Dendritic cell treated with granulocyte-macrophage colony-stimulating factor and Interleukin-4, amounts not matched to agents 40 ng/mL and 50 ng/mL, for 4 days (primary cell): Measurements from ENCODE around the gene CD46.

Source experiments
- H3K27ac Mint-ChIP-seq: one replicate; pipeline ENCODE4 v1.8.0; 2022; ENCODE audit warnings: mild to moderate bottlenecking, mixed read lengths
- H3K27me3 Mint-ChIP-seq: one replicate; pipeline ENCODE4 v1.8.0; 2022; ENCODE audit warnings: mild to moderate bottlenecking, mixed read lengths
- H3K36me3 Mint-ChIP-seq: one replicate; pipeline ENCODE4 v1.8.0; 2022; ENCODE audit warnings: low read depth, mixed read lengths
- H3K4me1 Mint-ChIP-seq: one replicate; pipeline ENCODE4 v1.8.0; 2022; ENCODE audit warnings: low read depth, mixed read lengths
- H3K4me3 Mint-ChIP-seq: one replicate; pipeline ENCODE4 v1.8.0; 2022; ENCODE audit warnings: mild to moderate bottlenecking, moderate library complexity, mixed read lengths
- H3K9me3 Mint-ChIP-seq: one replicate; pipeline ENCODE4 v1.8.0; 2022; ENCODE audit warnings: mixed read lengths
- intact Hi-C: fragments of 100-400 bp; cut with micrococcal nuclease; formaldehyde crosslinking; loops from one replicate; pipeline ENCODE4 v1.15.0; 2022

The CD46 gene

DNA sequence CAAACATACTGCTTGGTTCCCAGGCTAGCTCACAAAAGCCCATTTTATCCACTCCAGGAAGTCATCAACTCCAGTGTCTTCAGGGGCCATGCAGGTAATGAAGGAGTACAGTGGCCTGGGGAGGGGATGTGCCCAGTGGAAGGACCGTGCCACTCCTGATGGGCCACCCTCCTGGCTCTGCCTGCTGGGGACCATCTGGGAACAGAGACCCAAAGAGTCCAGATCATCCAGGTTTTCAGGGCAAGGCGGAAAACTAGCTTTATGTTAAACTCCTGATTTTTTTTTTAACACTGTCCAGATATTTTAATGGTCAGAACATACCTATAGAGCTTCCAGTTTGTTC lies 75.6 kb downstream of the CD46 start:
- Mint-ChIP-seq H3K27ac (peak overlapping the region; percentile 95), H3K27me3 (no peaks in the 10 kb centered on the region), H3K36me3 (peaks cover 27% of the 10 kb centered on the region), H3K4me1 (peaks cover 97% of the 10 kb centered on the region), H3K4me3 (no peak overlapping the region), H3K9me3 (no peaks in the 10 kb centered on the region)
- intact Hi-C loops = loop anchor here (5.0 kb wide), 1 partner anchor 60 kb away; no protein-coding TSS in a partner anchor

DNA sequence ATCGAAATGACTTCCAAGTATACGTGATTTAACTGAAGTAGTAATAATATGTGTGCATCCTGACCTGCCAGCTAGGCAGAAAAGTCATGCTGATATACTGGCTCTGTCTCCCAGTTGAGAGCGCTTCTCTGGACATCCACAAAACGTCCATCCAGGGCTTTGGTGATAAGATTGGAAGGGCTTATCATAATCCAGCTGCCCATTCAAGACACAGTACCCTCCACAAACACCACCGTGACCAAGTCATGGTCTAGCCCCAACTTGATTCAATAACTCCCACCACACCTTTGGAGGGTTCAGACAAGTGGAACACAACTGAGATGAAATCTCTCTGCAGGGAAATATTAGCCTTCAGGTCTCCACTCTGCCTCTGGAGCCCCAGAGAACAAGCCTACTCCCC lies 76.2 kb downstream of the CD46 start:
- peaks cover 97% of the 10 kb centered on the region for H3K4me1 Mint-ChIP-seq
- intact Hi-C loops = loop anchor here (1.0 to 5.0 kb wide), 3 partner anchors 41 to 135 kb away; no protein-coding TSS in a partner anchor
- H3K9me3 Mint-ChIP-seq = no peaks in the 10 kb centered on the region
- peaks cover 21% of the 10 kb centered on the region for H3K36me3 Mint-ChIP-seq
- peak overlapping the region; percentile 95 for H3K27ac Mint-ChIP-seq
- peak overlapping the region; percentile 30 for H3K4me3 Mint-ChIP-seq
- no peaks in the 10 kb centered on the region for H3K27me3 Mint-ChIP-seq

DNA sequence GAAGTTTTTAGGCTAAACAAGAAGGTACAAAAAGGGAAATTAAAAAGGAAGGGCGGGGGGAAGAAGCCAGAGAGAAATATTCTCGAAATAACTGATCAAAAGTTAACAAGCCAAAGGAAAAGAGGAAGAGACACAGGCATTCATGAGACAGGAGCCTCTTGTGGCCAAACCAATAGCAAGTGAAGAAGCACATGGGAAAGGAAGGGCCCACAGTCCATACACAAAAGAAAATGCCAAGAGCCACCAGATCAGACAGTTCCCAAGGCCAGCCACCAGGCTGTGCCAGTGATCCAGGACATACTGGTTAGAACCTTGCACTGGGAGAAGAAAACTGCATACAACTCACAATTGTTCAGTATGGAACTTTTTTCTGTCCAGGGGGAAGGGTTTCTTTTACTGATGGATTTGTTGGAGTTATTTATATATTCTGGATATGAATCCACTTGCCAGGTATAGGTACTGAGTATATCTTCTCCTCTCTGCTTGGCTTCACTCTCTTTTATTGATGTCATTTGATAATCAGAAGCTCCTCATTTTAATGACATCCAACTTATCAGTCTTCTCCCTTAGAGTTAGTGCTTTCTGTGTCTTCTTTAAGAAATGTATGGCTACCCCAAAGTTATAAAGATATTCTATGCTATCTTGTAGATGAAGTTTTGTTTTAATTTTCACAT lies 76.8 kb downstream of the CD46 start:
- peak overlapping the region; percentile 30 for H3K4me3 Mint-ChIP-seq
- intact Hi-C loops = loop anchor here (1.0 to 5.0 kb wide), 3 partner anchors 41 to 135 kb away; no protein-coding TSS in a partner anchor
- peaks cover 15% of the 10 kb centered on the region for H3K36me3 Mint-ChIP-seq
- H3K4me1 Mint-ChIP-seq = peaks cover 97% of the 10 kb centered on the region
- H3K9me3 Mint-ChIP-seq = no peaks in the 10 kb centered on the region
- no peaks in the 10 kb centered on the region for H3K27me3 Mint-ChIP-seq
- peak overlapping the region; percentile 95 for H3K27ac Mint-ChIP-seq

DNA sequence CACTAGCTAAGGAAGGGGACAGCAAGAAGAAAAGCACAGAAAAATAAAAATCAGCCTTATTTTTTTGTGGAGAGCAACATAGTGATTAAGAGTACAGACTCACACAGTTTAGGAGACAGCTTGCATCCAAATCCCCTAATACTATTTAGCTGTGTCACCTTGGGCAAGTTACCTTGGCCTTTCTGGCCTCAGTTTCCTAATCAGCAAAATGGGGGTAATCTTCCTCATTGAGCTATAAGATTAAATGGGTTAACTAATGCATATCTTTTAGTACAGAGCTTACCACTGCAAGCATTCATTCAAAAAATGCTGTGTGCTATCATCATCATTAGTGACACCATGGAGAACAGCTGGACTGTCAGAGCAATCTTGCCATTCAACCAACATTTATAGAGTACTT lies 77.7 kb downstream of the CD46 start:
- no peaks in the 10 kb centered on the region for H3K9me3 Mint-ChIP-seq
- peaks cover 97% of the 10 kb centered on the region for H3K4me1 Mint-ChIP-seq
- intact Hi-C loops = loop anchor here (5.0 kb wide), 1 partner anchor 58 kb away; no protein-coding TSS in a partner anchor
- peaks cover 10% of the 10 kb centered on the region for H3K36me3 Mint-ChIP-seq
- no peaks in the 10 kb centered on the region for H3K27me3 Mint-ChIP-seq
- H3K4me3 Mint-ChIP-seq = no peak overlapping the region
- H3K27ac Mint-ChIP-seq = no peak overlapping the region

DNA sequence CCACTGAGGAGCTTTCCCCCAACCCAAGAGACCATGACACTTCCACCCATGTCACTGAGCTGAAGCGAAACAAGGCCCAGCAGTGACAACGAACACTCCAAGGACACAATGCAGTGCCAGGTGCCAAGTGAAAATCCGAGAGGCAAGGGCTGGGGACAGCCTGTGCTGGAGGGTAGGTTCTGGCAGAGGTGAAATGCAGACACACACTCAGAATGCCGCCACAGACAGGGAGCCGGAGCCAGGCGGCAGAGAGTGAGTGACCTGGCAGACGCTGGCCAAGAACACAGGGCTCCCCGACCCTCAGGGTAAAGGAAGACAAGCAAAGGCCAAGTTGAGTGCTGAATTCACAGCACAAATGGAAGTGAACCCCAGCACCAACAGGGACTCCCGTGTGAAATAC lies 78.9 kb downstream of the CD46 start:
- Mint-ChIP-seq H3K36me3 (peaks cover 22% of the 10 kb centered on the region), H3K4me1 (peaks cover 95% of the 10 kb centered on the region), H3K27ac (peak overlapping the region; percentile 71), H3K4me3 (no peak overlapping the region), H3K9me3 (no peaks in the 10 kb centered on the region), H3K27me3 (no peaks in the 10 kb centered on the region)
- intact Hi-C loops = no loop called here

DNA sequence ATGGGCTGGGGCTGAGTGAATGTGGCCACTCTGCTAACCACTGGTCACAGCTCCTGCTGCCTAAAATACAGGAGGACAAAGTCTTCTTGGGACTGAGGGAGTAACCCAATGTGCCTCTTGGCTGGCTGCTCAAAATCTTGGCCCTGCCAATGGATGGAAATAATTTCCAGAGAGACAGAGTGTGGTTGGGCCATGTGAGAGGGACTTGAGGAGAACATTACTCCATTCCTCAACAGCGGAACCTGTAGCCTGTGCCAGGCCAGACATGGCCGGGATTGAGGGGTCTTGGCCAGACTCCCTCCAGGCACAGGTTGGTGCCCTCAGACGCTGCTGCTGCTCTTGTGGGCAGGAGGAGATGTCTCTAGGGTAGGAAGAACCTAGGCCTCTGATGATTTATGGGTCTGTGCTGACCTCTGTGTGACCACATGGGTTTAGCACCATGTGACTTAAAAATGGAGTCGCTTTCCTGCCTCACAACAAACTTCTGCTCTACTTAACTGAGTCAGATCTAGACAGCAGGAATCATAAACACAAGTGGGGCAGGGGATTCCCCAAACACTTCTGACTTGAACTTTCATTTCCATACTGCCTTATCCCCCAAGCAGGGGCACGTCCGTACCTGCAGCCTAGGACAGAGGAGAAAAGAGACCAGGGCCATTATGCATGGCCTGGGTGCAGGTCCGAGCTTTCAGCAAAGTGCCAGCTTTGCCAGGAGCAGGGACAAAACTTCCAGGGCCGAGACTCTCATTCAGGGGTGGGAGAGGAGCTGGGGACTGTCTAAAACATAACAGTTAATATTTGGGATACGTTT lies 79.9 kb downstream of the CD46 start:
- no peaks in the 10 kb centered on the region for H3K9me3 Mint-ChIP-seq
- intact Hi-C loops = loop anchor here (2.0 kb wide), 1 partner anchor 17 kb away; no protein-coding TSS in a partner anchor
- H3K4me1 Mint-ChIP-seq = peaks cover 91% of the 10 kb centered on the region
- peaks cover 32% of the 10 kb centered on the region for H3K36me3 Mint-ChIP-seq
- H3K27me3 Mint-ChIP-seq = no peaks in the 10 kb centered on the region
- peak overlapping the region; percentile 75 for H3K27ac Mint-ChIP-seq
- peak overlapping the region; percentile 1 for H3K4me3 Mint-ChIP-seq

DNA sequence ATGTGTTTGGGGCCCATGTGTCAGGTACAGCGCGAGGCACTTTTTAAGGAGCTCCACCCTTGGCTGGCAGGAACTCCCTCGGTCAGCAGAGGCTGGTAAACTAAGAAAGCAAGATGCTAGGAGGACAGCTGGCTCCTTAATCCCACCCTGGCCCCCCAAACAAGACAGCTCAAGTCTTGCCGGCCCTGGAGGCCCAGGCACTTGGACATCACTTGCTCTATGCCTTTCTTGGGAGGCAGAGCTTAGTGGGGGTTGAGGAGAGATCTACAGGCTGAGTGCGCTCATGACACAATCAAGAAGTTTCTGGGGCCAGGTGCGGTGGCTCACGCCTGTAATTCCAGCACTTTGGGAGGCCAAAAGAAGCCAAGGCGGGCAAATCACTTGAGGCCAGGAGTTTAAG lies 80.9 kb downstream of the CD46 start:
- no peaks in the 10 kb centered on the region for H3K9me3 Mint-ChIP-seq
- intact Hi-C loops = loop anchor here (2.0 kb wide), 1 partner anchor 16 kb away; no protein-coding TSS in a partner anchor
- H3K4me3 Mint-ChIP-seq = no peak overlapping the region
- H3K27ac Mint-ChIP-seq = peak overlapping the region; percentile 75
- peaks cover 38% of the 10 kb centered on the region for H3K36me3 Mint-ChIP-seq
- peaks cover 86% of the 10 kb centered on the region for H3K4me1 Mint-ChIP-seq
- H3K27me3 Mint-ChIP-seq = no peaks in the 10 kb centered on the region

DNA sequence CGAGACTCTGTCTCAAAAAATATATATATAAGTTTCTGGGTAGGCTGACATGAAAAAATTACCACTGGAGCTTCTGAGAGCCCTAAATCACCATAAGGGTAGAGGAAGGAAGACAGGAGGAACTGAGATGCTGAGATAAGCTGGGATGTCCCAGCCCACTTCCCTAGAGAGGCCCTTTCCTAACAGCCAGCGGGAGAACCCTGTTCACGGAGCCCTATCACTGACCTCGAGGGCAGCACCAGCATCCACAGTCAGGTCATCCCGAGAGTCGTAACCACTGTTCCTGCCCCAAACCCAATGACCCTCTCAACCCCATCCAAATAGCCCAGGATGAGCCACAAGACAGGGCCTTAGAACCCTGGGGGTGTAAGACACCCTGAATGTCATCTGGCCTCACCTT lies 81.5 kb downstream of the CD46 start:
- intact Hi-C loops = loop anchor here (2.0 kb wide), 1 partner anchor 15 kb away; no protein-coding TSS in a partner anchor
- H3K27ac Mint-ChIP-seq = peak overlapping the region; percentile 75
- H3K4me1 Mint-ChIP-seq = peaks cover 86% of the 10 kb centered on the region
- peaks cover 44% of the 10 kb centered on the region for H3K36me3 Mint-ChIP-seq
- no peaks in the 10 kb centered on the region for H3K9me3 Mint-ChIP-seq
- H3K4me3 Mint-ChIP-seq = no peak overlapping the region
- no peaks in the 10 kb centered on the region for H3K27me3 Mint-ChIP-seq

DNA sequence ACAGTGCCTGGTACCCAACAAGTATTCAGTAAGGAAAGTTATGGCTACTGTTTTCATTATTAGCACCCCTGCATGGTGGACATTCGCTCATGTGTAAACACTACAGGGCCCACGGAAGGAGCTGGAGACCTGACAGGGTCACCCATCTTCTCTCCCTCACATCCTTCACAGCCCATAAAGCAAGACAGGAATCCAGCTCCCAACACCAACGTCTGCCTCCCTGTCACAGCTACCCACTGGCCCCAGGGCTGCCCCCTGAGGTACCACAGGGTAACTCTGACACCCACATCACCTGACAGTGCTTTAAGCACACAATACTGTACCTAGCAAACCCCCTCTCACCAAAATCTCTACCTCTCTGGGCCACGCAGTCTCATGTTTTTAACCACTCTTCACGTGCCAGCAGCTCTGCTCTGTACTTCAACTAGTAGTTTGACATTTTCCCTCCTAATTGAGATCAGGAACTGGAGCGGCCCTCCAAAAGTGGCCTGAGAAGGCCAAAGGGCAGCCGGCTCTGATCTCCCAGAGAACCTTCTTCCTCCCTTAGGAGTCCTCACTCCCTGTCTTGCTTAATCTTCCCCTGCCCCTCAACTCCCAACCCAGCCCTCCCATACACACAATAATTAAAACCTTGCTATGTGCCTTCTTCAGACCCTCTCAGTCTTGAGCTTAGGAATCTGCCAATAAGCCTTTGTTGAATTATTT lies 82.3 kb downstream of the CD46 start:
- Mint-ChIP-seq H3K4me3 (no peak overlapping the region), H3K27me3 (no peaks in the 10 kb centered on the region), H3K4me1 (peaks cover 86% of the 10 kb centered on the region), H3K27ac (peak overlapping the region; percentile 31), H3K9me3 (no peaks in the 10 kb centered on the region), H3K36me3 (peaks cover 51% of the 10 kb centered on the region)
- intact Hi-C loops = loop anchor here (2.0 kb wide), 1 partner anchor 15 kb away; no protein-coding TSS in a partner anchor

DNA sequence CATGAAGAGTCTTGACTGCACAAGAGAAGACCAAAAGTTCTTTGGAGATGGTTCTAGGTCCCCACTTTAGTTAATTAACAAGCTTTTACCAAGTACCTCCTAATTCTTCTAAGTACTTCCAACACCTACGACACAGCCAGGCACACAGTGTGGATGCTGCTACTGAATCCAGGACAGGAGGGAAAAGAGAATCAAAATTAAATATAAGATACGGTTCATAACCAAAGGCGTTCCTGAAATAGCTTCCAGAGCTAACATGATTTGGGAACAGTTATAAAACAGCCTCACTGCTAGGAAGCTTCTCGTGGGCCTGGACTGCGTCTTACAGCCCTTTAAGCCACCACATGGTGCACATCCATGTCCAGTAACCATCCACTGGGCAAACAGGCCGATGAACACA lies 84.1 kb downstream of the CD46 start:
- Mint-ChIP-seq H3K27me3 (no peaks in the 10 kb centered on the region), H3K4me1 (peaks cover 86% of the 10 kb centered on the region), H3K36me3 (peaks cover 61% of the 10 kb centered on the region), H3K9me3 (no peaks in the 10 kb centered on the region), H3K4me3 (no peak overlapping the region), H3K27ac (no peak overlapping the region)
- intact Hi-C loops = no loop called here

DNA sequence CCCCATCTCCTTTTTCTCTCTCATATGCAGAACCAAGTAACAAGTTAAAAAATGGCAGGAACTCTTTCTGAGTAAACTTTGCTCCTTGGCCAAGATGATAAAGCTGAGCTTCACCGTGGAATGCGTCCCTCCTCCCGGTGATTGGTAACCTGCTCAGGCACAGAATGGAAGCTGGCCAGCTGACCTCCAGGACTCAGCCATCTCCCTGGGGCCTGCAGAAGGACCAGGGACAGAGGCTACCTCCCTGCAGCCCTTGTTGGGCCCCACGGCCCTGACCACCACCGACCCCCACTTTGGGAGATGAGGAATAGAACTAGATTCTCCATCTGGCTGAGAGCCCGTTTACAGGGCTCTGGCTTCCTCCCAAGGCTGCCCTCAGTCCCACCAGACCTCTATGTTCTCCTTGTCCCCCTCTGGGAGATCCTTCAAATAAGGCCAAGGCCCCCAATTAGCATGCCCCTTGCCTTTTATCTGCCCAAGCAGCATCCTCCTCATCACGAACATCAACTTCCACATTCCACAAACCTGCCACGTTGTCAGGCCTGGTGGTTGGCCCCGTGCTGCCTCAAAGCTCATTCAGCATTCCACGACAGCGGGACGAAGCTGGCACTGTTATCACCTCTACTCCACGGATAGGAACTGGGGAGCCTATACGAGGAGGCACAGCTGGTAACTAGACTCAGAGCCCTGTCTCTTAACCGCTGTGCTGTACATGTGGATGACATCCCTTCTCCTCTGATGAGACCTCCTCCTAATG lies 84.9 kb downstream of the CD46 start:
- Mint-ChIP-seq H3K27ac (peak overlapping the region; percentile 54), H3K9me3 (no peaks in the 10 kb centered on the region), H3K4me1 (peaks cover 86% of the 10 kb centered on the region), H3K27me3 (no peaks in the 10 kb centered on the region), H3K36me3 (peaks cover 60% of the 10 kb centered on the region), H3K4me3 (no peak overlapping the region)
- intact Hi-C loops = no loop called here

DNA sequence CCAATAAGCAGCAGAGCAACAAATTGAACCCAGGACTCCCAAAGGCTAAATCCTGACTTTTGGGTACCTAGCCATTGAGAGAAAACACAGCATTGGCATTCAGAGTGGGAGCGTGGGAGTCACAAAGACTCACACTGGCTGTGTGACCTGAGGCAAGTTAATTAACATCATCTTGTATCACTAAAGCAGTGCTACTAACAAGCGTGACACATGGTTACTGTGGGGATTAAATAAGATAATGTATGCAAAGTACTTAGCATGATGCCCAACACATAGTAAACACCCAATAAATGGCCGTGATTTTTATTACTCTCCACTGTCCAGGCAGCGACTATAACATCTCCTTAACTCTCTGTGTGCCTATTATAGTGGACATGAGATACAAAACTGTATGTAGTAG lies 85.8 kb downstream of the CD46 start:
- Mint-ChIP-seq H3K36me3 (peaks cover 61% of the 10 kb centered on the region), H3K27me3 (no peaks in the 10 kb centered on the region), H3K9me3 (no peaks in the 10 kb centered on the region), H3K4me3 (no peak overlapping the region), H3K4me1 (peaks cover 81% of the 10 kb centered on the region), H3K27ac (no peak overlapping the region)
- intact Hi-C loops = no loop called here
